Lung (tissue), 16 donors: ENCODE data around the gene SORD. TPM values are rescaled to one million over a fixed set of nuclear protein-coding genes. Genes with fewer than 3 reads are reported as not detected.
"Not testable (repeated sequence)": the region's sequence is repeated elsewhere in the genome, so short reads cannot be mapped to it uniquely, and the experiment has no call there.

Experiments
- ATAC-seq: fragments of 200-7000 bp; cut with Tn5 transposase; one replicate; pipeline ENCODE4 v1.9.1; 2020; ENCODE audit warnings: moderate number of reproducible peaks; ENCODE audit not compliant: insufficient read depth, low FRiP score
- DNase-seq, 3 donors: peaks; one replicate each; pipeline ENCODE4 v3.0.0-alpha.2; 2013 to 2017
- H3K27ac ChIP-seq, 2 donors: one replicate each; pipeline ENCODE4 v1.5.1; 2013; ENCODE audit warnings: mild to moderate bottlenecking in 2 of 2, moderate library complexity in 2 of 2, control low read depth in 1 of 2, inconsistent platforms in 1 of 2, low read depth in 1 of 2, low read length in 1 of 2
- H3K27me3 ChIP-seq, 3 donors: one replicate each; pipeline ENCODE4 v1.5.1; 2013; ENCODE audit warnings: low read length in 2 of 3; ENCODE audit not compliant: control insufficient read depth in 3 of 3, insufficient read depth in 3 of 3
- H3K36me3 ChIP-seq, 4 donors: one replicate each; pipeline ENCODE4 v1.5.1; 2013; ENCODE audit warnings: low read length in 4 of 4, mild to moderate bottlenecking in 1 of 4, moderate library complexity in 1 of 4; ENCODE audit not compliant: control insufficient read depth in 4 of 4, insufficient read depth in 4 of 4
- H3K4me1 ChIP-seq, 5 donors: one replicate each; pipeline ENCODE4 v1.5.1; 2013; ENCODE audit warnings: low read length in 5 of 5, mild to moderate bottlenecking in 2 of 5, moderate library complexity in 1 of 5; ENCODE audit not compliant: control insufficient read depth in 5 of 5, insufficient read depth in 5 of 5
- H3K4me3 ChIP-seq: one replicate; pipeline ENCODE4 v1.5.1; 2013; ENCODE audit warnings: mild to moderate bottlenecking, control low read depth, moderate library complexity
- H3K9ac ChIP-seq, 2 donors: one replicate each; pipeline ENCODE4 v1.5.1; 2013; ENCODE audit warnings: low read length in 2 of 2, control low read depth in 1 of 2; ENCODE audit not compliant: insufficient read depth in 1 of 2
- H3K9me3 ChIP-seq, 4 donors: one replicate each; pipeline ENCODE4 v1.5.1; 2013; ENCODE audit warnings: low read length in 3 of 4, mild to moderate bottlenecking in 1 of 4, moderate library complexity in 1 of 4; ENCODE audit not compliant: control insufficient read depth in 4 of 4, insufficient read depth in 3 of 4
- WGBS, 2 donors: extraction: QIAGEN DNeasy Blood & Tissue Kit; methylation state at CpG; one replicate each; pipeline ENCODE4 v1.1.7; 2013; 5-methylcytosine and 5-hydroxymethylcytosine counted together
- long read RNA-seq, 5 donors: transcript quantifications; one replicate each; lab custom pipeline, GENCODE V29; 2026
- polyA plus RNA-seq, 2 donors: library from polyadenylated mRNA; stranded (reverse); fragments of 200-250 nt; gene quantifications; one replicate each; pipeline ENCODE4 v1.2.1, GENCODE V29; 2013
- total RNA-seq, 2 donors: library from RNA; depleted of rRNA in 1 of 2; stranded (reverse); fragments of >200 nt in 1 of 2; gene quantifications; one replicate each; pipeline ENCODE4 v1.2.1, GENCODE V29; 2014 to 2021
- TF ChIP-seq, protein P1 (sequence below): IDR thresholded peaks from 2 replicates; pipeline ENCODE4 v1.5.1; 2012; ENCODE audit warnings: mild to moderate bottlenecking; ENCODE audit errors: control extremely low read depth, extremely low read depth
- donor health status: control.
- donor health status: control.
- donor health status: Bipolar disorder and iron deficiency.
- donor health status: healthy.
- donor health status: DM: yes; HTN: yes; CAD: no.

The SORD gene
- total RNA-seq (10 to 100 TPM; 17.9 to 18.2 TPM), polyA plus RNA-seq (10 to 100 TPM in 1 of 2 donors, 1 to 10 TPM in 1; 3.5 to 14.9 TPM)
- long read RNA-seq, donor 1, full-length matches to known transcripts, result 16 of 16 reads
- long read RNA-seq, donor 1, partial matches to known transcripts, result 0 of 16 reads
- long read RNA-seq, donor 1, other reads (novel, unspliced or antisense), result 0 of 16 reads
- long read RNA-seq, donor 2, full-length matches to known transcripts, result 7 of 7 reads
- long read RNA-seq, donor 2, partial matches to known transcripts, result 0 of 7 reads
- long read RNA-seq, donor 2, other reads (novel, unspliced or antisense), result 0 of 7 reads
- long read RNA-seq, donor 3, full-length matches to known transcripts, result 11 of 11 reads
- long read RNA-seq, donor 3, partial matches to known transcripts, result 0 of 11 reads
- long read RNA-seq, donor 3, other reads (novel, unspliced or antisense), result 0 of 11 reads
- long read RNA-seq, donor 4, full-length matches to known transcripts, result 3 of 3 reads
- long read RNA-seq, donor 4, partial matches to known transcripts, result 0 of 3 reads
- long read RNA-seq, donor 4, other reads (novel, unspliced or antisense), result 0 of 3 reads
- long read RNA-seq, donor 5, full-length matches to known transcripts, result 28 of 28 reads
- long read RNA-seq, donor 5, partial matches to known transcripts, result 0 of 28 reads
- long read RNA-seq, donor 5, other reads (novel, unspliced or antisense), result 0 of 28 reads

DNA sequence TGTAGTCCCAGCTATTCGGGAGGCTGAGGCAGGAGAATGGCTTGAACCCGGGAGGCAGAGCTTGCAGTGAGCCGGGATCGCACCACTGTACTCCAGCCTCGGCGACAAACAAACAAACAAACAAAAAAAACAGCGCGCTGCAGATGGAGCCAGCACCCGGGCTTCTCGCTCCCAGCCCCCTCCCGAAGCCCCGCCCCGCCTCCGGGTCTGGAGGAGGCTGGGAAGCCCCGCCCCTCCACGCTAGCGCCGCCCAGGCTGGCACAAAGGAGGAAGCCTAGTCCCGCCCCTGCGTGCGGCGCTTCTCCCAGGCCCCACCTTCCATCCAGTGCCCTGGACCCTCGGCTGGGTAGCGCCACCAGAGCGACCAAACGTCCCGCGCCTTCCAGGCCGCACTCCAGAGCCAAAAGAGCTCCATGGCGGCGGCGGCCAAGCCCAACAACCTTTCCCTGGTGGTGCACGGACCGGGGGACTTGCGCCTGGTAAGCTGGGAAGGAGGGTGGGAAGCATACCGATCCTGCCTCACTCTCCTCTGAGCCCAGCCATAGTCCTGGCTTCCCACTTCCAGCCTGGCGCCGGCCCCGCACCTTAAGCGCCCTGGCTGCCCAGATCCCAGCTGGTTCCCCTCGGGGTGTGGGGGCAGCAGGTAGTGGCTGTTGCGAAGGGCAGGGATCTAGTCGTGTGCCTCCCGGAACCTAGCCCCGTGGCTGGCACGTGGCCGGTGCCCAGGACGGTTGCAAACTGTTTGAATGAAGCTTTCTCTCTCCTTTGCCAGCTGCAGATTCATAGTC is at the start of gene SORD:
Gene SORD, plus strand, starts transcription at position 325 of the 788 bp plus-strand sequence. Its CDS starts 89 bp downstream, at position 414.
- peaks cover 0 to 20% (median 10%) of the 10 kb centered on the region in 5 donors for H3K4me1 ChIP-seq
- H3K27ac ChIP-seq, result peak within 1 kb of the TSS; percentile 29 to 84
- ATAC-seq (peak; percentile 99), DNase-seq (peak; percentile 94 to 96 (median 94))
- peak within 1 kb of the TSS in 1 of 2 donors; percentile 50 for H3K9ac ChIP-seq
- no peaks in the 10 kb centered on the region for H3K9me3 ChIP-seq
- 2% methylated on average over 41 to 48 of the region's 48 CpGs for WGBS, 2 donors
- H3K4me3 ChIP-seq, result peak within 1 kb of the TSS; percentile 78
- no peaks in the 10 kb centered on the region for H3K27me3 ChIP-seq
- no peaks in the 10 kb centered on the region for H3K36me3 ChIP-seq
- TF ChIP-seq, protein P1, sequence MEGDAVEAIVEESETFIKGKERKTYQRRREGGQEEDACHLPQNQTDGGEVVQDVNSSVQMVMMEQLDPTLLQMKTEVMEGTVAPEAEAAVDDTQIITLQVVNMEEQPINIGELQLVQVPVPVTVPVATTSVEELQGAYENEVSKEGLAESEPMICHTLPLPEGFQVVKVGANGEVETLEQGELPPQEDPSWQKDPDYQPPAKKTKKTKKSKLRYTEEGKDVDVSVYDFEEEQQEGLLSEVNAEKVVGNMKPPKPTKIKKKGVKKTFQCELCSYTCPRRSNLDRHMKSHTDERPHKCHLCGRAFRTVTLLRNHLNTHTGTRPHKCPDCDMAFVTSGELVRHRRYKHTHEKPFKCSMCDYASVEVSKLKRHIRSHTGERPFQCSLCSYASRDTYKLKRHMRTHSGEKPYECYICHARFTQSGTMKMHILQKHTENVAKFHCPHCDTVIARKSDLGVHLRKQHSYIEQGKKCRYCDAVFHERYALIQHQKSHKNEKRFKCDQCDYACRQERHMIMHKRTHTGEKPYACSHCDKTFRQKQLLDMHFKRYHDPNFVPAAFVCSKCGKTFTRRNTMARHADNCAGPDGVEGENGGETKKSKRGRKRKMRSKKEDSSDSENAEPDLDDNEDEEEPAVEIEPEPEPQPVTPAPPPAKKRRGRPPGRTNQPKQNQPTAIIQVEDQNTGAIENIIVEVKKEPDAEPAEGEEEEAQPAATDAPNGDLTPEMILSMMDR, result no peak

DNA sequence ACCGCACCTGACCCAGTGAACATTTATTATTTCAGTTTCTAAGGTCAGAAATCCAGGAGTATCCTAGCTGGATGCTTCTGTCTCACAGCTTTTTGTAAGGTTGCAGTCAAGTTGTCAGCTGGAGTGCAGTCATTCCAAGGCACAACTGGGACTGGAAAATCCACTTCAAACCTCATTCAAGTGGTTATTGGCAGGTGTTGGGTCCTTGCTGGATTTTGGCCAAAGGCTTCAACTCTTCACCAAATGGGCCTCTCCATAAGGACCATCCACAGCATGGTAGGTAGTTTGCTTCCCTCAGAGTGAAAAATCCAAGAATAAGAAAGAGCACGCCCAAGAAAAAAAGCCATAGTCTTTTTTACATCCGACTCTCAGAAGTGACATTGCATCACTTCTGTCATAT is 46.8 kb upstream of the SORD start:
- WGBS, 2 donors, result 76 to 90% methylated on average over 3 of the region's 3 CpGs
- DNase-seq, result peak in 1 of 3 donors; percentile 13
- H3K4me3 ChIP-seq, H3K4me1 ChIP-seq, H3K9me3 ChIP-seq, H3K27me3 ChIP-seq, ATAC-seq, H3K27ac ChIP-seq, H3K9ac ChIP-seq, H3K36me3 ChIP-seq: not testable (repeated sequence)

DNA sequence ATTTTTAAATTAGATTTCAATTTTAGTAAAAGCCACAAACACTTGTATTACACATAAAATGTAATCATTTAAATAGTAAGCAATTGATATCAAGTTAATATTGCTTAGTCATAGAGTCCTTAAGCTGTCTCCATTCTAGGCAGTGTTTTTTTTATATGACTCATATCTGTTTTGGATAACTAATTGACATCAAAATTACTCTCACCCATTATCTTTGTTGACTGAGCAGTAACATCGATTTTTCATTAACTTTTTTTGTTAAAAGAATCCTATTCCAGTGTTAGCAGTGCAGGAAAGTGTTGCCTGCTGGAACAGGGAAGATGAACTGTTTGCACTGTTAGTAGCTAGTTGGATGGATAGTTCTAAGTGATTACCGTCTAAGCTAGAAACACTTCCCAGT is 45.2 kb upstream of the SORD start:
- not testable (repeated sequence) for DNase-seq, H3K4me1 ChIP-seq, H3K27ac ChIP-seq, H3K9me3 ChIP-seq, H3K9ac ChIP-seq, H3K27me3 ChIP-seq, H3K4me3 ChIP-seq, ATAC-seq, H3K36me3 ChIP-seq
- whole genome bisulfite sequencing, 2 donors, result 43 to 72% methylated on average over 2 of the region's 2 CpGs

DNA sequence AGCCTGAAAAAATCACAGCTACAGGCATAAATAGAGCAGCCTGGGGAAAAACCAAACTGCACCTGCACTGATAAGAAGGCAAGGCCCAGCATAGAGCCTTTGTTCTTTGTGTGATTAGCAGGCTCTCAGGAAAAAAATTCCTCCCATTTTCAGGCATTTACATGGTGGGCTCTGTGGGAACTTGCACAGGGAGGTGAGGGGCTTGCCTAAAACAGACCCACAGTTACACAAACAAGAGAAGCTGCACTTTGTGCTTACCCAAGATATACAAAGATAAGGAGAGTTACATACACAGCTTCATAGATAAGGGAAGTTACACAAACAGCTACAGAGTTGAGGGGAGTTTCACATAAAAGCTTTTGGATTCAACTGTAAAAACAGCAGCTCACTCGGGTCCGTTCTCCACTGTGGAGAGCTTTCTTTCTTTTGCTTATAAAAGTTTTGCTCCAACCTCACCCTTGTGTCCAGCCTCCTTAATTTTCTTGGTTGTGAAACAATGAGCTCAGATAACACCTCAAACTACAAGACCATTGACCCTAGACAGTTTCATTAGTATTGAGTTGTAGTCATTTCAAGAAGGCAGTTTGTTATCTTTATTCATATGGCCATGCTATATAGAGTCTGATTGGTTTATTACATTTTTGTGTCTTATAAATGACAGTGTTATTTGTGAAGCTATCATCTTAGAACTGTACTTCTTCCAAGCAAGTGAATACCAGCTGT is 43.2 kb upstream of the SORD start:
- H3K4me1 ChIP-seq, H3K27me3 ChIP-seq, H3K4me3 ChIP-seq, H3K27ac ChIP-seq, H3K9me3 ChIP-seq, H3K36me3 ChIP-seq, H3K9ac ChIP-seq, ATAC-seq: not testable (repeated sequence)
- WGBS, 2 donors, result 37 to 43% methylated on average over 2 of the region's 2 CpGs
- peak in 1 of 3 donors; percentile 4 for DNase-seq

DNA sequence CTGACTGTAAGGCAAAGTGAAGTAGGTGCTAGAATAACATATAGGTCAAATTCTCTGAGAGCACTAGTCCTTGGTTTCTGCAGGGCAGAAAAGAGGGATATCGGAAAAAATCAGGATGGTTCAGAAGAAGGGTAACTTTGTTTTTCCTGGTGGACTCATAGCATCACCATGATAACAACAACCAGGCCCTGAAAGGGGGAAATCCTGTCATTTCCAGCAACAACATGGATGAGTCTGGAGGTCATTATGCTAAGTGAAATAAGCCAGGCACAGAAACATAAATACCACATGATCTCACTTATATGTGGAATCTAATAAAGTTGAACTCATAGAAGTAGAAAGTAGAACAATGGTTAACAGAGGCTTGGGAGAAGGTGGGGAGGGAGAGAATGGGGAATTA is 38.9 kb upstream of the SORD start:
- not testable (repeated sequence) for H3K9ac ChIP-seq, ATAC-seq

DNA sequence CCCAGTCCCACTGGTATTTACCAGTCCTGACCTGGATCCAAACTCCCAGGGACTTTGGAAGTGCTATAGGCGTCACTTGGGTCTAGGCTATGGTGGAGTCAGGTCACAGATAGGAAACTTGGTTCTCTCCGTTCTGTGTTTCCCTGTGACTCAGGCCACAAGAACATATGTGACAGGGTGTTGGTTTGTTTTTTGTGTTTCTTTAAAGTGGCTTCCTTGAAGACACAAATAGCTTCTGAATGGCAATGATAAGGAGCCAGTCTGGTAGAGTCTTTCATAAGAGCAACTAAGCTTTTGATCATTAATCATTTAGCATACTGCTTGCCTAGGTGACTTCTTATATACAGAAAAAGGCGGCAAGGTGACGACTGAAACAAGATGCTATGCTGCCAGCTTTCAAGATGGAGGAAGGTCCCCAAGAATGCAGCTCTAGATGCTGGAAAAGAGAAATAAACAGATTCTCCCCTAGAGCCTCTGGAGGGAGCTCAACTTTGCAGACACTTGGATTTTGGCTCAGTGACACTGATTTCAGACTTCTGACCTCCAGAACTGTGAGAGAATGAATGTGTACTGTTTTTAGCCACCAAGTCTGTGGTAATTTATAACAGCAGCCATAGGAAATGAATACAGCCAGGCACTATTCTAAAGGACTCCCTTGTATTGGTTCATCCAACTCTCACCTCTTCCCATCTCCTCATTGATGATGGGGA is 36.5 kb upstream of the SORD start:
- H3K4me3 ChIP-seq, ATAC-seq, H3K9me3 ChIP-seq, H3K9ac ChIP-seq, H3K36me3 ChIP-seq, H3K27me3 ChIP-seq, H3K27ac ChIP-seq, H3K4me1 ChIP-seq: not testable (repeated sequence)
- WGBS, 2 donors, result 77 to 80% methylated on average over 4 of the region's 4 CpGs
- peak in 1 of 3 donors; percentile 1 for DNase-seq

More for the DNA sequence above, 38.9 kb upstream of the SORD start:
- 73 to 82% methylated on average over 1 of the region's 1 CpG for WGBS, 2 donors
- not testable (repeated sequence) for H3K4me3 ChIP-seq, H3K36me3 ChIP-seq, H3K27me3 ChIP-seq, H3K4me1 ChIP-seq, H3K9me3 ChIP-seq, DNase-seq, H3K27ac ChIP-seq
